Loucy (cell line): Measurements from ENCODE around the gene BMPER.

Experiments
- EZH2phosphoT487 ChIP-seq: fragments of 200-600 bp; IDR thresholded peaks from 2 replicates; pipeline ENCODE4 v1.6.1; 2018; ENCODE audit warnings: antibody characterized with exemption, mild to moderate bottlenecking, moderate library complexity, borderline replicate concordance
- TF ChIP-seq, protein P1 (sequence below): fragments of 200-600 bp; sonication (generic); conservative IDR thresholded peaks from 2 replicates; pipeline ENCODE4 v1.5.1; 2014; ENCODE audit warnings: mild to moderate bottlenecking, antibody characterized with exemption, low read length

DNA sequence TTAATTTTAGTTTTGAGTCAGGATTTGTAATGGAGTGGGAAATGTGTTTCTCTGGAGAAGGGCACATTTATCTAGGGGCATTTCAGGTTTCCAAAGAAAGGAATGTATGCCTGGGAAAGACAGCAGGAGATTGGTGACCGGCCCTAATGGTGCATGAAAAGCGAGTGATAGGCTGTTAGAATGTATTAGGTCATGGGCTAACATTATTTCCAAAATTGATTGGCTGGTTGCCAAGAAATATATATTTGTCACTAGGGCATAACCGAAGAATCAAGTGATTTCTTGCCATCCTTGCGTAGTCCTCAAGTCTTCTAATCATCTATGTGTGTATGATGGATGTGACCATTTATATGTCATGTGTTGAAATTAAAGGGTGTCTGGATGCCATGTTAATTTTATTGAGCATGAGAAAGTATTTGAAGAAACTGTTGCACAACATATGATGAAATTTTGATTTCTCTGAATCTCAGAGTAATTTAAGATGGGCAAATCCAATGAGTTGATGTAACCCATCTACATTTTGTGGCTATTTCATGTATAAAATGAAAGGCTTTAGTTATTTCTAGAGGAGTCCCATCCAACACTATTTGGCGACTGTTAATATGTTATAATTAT lies 248.4 kb downstream of the BMPER start:
- TF ChIP-seq, protein P1, sequence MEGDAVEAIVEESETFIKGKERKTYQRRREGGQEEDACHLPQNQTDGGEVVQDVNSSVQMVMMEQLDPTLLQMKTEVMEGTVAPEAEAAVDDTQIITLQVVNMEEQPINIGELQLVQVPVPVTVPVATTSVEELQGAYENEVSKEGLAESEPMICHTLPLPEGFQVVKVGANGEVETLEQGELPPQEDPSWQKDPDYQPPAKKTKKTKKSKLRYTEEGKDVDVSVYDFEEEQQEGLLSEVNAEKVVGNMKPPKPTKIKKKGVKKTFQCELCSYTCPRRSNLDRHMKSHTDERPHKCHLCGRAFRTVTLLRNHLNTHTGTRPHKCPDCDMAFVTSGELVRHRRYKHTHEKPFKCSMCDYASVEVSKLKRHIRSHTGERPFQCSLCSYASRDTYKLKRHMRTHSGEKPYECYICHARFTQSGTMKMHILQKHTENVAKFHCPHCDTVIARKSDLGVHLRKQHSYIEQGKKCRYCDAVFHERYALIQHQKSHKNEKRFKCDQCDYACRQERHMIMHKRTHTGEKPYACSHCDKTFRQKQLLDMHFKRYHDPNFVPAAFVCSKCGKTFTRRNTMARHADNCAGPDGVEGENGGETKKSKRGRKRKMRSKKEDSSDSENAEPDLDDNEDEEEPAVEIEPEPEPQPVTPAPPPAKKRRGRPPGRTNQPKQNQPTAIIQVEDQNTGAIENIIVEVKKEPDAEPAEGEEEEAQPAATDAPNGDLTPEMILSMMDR, result no peak
- TF ChIP-seq EZH2phosphoT487, result no peak
